PC-3 (cell line): ENCODE measurements around the gene F5.

Experiments used
- EZH2 ChIP-seq: fragments of 300-600 bp; sonication (generic); IDR thresholded peaks from one replicate; pipeline ENCODE4 v1.6.1; 2017; ENCODE audit warnings: antibody characterized with exemption, mild to moderate bottlenecking, low read length; ENCODE audit not compliant: unreplicated experiment
- EZH2phosphoT487 ChIP-seq: fragments of 300-600 bp; sonication (generic); IDR thresholded peaks from 2 replicates; pipeline ENCODE4 v1.6.1; 2018; ENCODE audit warnings: mild to moderate bottlenecking, antibody characterized with exemption, low read length, borderline replicate concordance
- TF ChIP-seq, protein P1 (sequence below): fragments of 300-600 bp; sonication (generic); conservative IDR thresholded peaks from 2 replicates; pipeline ENCODE4 v1.5.1; 2017; ENCODE audit warnings: antibody characterized with exemption, low read depth, mild to moderate bottlenecking, low read length

DNA sequence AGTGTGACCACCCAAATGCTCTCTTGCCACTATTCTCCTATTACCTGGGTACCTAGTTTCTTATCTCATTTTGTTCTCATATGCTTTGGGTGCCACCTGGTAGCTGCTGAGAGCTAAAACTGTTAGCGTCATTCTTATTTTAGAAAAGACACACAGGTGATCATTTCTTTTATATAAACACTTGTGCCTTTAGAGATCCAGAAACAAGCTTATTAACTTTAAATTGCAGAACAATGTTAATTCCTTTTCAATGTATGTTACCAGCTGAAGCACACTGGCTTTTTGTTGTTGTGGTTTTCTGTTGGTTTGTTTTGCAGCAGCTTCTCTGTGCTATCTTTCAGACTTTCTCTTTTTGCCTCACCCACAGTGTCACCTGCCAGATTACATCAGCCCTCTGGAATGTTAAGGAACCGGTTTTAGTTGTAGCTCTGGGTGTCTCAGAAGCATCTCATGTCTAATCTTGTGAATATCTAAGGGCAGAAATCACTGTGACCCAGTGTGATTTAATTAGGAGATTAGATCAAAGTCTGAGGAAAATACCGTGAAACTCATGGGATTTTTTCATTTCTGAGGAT is 57.1 kb downstream of the F5 start:
- TF ChIP-seq, protein P1, sequence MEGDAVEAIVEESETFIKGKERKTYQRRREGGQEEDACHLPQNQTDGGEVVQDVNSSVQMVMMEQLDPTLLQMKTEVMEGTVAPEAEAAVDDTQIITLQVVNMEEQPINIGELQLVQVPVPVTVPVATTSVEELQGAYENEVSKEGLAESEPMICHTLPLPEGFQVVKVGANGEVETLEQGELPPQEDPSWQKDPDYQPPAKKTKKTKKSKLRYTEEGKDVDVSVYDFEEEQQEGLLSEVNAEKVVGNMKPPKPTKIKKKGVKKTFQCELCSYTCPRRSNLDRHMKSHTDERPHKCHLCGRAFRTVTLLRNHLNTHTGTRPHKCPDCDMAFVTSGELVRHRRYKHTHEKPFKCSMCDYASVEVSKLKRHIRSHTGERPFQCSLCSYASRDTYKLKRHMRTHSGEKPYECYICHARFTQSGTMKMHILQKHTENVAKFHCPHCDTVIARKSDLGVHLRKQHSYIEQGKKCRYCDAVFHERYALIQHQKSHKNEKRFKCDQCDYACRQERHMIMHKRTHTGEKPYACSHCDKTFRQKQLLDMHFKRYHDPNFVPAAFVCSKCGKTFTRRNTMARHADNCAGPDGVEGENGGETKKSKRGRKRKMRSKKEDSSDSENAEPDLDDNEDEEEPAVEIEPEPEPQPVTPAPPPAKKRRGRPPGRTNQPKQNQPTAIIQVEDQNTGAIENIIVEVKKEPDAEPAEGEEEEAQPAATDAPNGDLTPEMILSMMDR, result no peak
- TF ChIP-seq EZH2phosphoT487 (no peak), EZH2 (no peak)
